Raji (cell line): ENCODE data around the gene ANKHD1.
A peak's percentile ranks its signal among the peaks of the same experiment; 100 is the strongest.

Experiments used
- POLR2A ChIP-seq: IDR thresholded peaks from 2 replicates; pipeline ENCODE4 v1.6.1; 2011; ENCODE audit warnings: low read depth, low read length, control low read depth; ENCODE audit not compliant: insufficient read depth

The ANKHD1 gene, protein sequence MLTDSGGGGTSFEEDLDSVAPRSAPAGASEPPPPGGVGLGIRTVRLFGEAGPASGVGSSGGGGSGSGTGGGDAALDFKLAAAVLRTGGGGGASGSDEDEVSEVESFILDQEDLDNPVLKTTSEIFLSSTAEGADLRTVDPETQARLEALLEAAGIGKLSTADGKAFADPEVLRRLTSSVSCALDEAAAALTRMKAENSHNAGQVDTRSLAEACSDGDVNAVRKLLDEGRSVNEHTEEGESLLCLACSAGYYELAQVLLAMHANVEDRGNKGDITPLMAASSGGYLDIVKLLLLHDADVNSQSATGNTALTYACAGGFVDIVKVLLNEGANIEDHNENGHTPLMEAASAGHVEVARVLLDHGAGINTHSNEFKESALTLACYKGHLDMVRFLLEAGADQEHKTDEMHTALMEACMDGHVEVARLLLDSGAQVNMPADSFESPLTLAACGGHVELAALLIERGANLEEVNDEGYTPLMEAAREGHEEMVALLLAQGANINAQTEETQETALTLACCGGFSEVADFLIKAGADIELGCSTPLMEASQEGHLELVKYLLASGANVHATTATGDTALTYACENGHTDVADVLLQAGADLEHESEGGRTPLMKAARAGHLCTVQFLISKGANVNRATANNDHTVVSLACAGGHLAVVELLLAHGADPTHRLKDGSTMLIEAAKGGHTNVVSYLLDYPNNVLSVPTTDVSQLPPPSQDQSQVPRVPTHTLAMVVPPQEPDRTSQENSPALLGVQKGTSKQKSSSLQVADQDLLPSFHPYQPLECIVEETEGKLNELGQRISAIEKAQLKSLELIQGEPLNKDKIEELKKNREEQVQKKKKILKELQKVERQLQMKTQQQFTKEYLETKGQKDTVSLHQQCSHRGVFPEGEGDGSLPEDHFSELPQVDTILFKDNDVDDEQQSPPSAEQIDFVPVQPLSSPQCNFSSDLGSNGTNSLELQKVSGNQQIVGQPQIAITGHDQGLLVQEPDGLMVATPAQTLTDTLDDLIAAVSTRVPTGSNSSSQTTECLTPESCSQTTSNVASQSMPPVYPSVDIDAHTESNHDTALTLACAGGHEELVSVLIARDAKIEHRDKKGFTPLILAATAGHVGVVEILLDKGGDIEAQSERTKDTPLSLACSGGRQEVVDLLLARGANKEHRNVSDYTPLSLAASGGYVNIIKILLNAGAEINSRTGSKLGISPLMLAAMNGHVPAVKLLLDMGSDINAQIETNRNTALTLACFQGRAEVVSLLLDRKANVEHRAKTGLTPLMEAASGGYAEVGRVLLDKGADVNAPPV (N-terminal part only)

DNA sequence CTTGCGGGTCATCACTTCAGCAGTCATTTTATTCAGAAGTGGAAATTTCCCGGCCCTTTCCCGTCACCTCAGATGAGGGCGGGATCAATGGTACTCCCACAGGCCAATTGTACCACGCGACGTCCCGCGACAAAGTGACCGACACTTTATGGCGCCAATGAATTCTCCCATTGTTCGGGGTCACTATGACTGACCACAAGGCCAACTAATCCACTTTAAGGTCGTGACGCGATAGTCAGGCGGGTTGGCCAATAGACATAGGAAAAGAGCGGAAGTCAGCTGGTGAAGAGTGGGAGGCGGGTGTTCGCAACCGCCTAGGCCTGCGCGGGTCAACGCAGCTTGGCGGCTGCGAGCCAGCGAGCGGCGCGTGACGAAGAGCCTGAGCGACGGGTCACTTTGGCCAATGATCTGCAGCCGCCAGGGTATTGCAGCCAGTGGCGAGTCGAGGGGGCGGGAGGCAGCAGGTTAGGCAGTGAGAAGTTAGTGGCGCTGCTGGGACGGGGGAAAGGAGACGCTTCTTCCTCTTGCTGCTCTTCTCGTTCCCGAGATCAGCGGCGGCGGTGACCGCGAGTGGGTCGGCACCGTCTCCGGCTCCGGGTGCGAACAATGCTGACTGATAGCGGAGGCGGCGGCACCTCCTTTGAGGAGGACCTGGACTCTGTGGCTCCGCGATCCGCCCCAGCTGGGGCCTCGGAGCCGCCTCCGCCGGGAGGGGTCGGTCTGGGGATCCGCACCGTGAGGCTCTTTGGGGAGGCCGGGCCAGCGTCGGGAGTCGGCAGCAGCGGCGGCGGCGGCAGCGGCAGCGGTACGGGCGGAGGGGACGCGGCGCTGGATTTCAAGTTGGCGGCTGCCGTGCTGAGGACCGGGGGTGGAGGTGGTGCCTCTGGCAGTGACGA lies at the start of gene ANKHD1:
Gene ANKHD1 (plus strand): TSS at position 472 of the 896 bp plus-strand sequence. CDS start 135 bp downstream, at position 607.
- peak; percentile 94 for TF ChIP-seq POLR2A

DNA sequence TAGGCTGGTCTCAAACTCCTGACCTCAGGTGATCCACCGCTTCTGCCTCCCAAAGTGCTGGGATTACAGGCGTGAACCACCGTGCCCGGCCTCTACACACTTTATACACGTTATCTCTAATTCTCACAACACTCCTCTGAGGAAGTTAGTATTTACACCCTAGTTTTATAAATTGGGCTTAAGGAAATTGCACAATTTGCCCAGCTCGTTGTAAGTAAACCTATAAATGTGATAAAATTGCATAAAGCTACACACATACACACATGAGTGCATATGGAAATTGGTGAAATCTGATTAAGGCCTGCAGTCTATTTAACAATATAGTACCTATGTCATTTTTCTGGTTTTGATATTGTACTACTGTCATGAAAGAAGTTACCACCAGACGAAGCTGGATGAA lies 46.1 kb upstream of the ANKHD1 start:
- TF ChIP-seq POLR2A: no peak

DNA sequence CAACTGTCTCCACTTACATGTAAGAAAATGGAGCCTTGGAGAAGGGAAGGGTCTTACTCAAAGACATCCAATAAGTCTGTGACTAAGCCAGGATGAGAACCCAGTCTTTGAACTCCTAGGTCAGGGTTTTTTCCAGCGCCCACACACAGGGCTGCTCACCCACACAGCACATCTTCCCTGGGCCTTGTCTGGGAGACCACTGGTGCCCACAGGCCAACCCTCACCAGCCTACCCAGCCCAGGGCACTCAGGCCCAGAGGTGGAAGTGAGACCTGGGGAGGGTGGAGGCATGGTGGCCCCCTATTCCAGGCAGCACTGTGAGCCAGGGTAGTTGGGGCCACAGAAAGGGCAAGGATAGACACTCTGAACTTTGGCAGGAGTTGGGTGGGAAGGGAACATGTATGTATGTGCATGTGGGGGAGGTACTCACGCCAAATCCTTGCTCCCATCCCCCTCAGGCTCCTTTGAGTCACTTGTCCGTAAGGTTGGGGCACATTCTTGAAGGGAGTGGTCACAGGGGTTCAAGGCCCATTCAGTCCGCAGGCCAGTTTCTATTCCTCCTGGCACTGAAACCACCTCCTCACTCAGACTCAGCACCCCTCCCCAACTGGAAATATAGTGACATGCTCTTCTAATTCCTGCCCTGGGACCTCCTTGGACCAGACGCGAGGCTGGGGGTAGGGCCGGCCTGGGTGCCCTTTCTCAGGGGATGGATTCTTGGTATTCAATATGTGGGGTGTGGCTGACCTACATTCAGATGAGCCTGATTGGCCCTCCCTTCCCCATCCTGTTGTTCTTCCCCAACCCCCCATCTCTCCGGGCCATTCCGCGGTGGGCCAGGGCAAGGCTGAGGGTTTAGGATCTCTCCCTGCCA lies 44.5 kb upstream of the ANKHD1 start:
- no peak for TF ChIP-seq POLR2A

DNA sequence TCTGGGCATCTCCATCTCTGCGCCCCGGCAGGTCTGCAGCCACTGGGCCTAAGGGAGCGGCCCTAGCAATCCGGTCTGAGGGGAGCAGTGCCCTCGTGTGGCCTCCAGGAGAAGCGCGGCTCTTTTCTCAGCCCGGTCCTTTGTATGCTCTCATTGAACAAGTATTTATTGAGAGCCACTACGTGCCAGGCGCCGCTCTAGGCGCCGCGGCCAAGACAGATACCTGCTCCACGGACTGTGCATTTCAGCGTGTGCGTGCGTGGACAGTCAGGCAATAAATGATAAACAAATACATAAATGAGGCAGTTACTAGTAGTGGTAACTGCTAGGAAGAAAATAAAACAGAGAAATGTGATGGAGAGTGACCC lies 43.9 kb upstream of the ANKHD1 start:
- TF ChIP-seq POLR2A: no peak

DNA sequence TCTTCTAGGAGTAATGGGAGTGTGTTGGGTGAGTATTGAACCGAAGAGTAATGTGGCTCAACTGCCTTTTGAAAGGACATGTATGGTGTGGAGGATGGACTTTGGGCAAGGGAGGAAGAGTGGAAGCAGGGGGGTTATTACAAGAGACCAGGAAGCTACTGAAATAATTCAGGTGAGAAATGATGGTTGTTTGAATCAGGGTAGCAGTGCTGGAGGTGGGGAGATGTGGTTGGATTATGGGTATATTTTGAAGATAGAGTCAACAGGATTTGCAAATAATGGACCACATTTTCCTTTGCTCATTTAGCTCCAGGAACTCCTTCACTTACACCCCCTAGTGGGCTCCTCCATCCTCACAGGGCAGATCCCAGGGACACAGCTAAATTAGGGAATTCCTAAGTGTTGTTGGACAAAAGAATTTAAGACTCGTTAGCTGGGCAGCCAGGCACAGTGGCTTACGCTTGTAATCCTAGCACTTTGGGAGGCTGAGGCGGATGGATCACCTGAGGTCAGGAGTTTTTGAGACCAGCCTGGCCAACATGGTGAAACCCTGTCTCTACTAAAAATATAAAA lies 42.8 kb upstream of the ANKHD1 start:
- TF ChIP-seq POLR2A: no peak

DNA sequence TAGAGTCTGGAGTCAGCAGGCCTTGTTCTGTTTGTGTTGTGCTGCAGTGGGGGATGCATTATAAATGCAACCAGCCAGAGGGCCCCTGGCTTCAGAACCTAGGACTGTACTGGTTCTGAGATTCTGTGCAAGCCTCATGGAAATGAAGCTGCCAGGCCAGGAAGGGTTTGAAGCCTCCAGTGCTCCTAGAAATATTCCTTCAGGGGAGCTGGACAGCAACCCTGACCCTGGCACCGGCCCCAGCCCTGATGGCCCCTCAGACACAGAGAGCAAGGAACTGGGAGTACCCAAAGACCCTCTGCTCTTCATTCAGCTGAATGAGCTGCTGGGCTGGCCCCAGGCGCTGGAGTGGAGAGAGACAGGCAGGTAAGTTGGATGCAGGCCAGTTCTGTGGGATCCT lies 41.5 kb upstream of the ANKHD1 start, which contains the start of gene SLC4A9:
Gene SLC4A9 (plus strand): TSS at position 94 of the 400 bp plus-strand sequence. CDS start 43 bp downstream, at position 137.
- no peak for TF ChIP-seq POLR2A

DNA sequence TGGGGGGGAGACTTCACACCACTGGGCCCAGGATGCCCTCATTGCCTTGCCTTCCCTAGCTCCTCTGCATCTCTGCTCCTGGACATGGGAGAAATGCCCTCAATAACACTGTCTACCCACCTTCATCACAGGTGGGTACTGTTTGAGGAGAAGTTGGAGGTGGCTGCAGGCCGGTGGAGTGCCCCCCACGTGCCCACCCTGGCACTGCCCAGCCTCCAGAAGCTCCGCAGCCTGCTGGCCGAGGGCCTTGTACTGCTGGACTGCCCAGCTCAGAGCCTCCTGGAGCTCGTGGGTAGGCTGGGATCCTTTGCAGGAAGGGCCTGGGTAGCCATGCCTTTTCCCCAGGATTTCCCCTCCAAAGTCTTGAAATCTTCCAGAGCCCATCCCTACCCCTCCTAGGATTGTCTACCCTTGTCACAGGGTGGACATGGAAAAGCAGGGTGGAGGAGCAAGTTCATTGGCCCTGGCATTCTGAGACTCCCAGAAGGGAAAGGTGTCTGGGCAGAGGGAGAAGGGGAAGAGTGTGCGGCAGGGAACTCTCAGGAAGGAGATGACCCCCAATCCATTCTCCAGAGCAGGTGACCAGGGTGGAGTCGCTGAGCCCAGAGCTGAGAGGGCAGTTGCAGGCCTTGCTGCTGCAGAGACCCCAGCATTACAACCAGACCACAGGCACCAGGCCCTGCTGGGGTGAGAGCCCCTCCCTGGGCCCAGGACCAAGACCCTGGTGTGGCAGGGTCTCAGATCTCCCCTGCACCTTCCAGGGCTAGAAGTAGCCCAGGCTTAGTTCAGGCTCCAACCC lies 40.8 kb upstream of the ANKHD1 start:
- TF ChIP-seq POLR2A: no peak

DNA sequence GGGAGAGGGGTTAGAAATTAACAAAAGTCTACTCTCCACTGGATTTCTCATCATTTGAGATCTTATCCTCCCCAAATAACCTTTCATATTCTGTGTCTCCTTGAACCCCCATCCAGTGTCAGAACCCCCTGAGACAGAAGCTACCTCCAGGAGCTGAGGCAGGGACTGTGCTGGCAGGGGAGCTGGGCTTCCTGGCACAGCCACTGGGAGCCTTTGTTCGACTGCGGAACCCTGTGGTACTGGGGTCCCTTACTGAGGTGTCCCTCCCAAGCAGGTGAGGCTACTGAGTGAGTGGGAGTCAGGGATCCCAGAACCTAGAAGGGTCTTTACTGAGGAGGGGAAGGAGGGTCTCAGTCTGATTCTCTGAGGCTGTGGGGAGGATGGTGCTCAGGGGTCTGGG lies 39.7 kb upstream of the ANKHD1 start:
- TF ChIP-seq POLR2A: no peak

DNA sequence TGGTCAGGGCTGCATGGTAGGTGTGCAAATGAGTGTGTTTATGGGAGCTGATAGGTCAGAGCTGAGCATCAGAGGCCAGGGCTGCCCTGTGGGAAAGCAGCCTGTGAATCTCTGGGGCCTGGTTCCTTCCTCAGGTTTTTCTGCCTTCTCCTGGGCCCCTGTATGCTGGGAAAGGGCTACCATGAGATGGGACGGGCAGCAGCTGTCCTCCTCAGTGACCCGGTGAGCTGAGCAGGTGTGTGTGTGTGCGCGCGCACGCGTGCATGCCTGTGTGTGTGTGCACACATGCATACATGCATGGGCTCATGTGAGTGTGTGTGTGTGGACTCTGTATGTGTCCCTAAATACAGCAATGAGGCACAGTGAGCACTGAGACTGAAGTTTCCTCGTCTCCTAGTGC lies 39.3 kb upstream of the ANKHD1 start:
- no peak for TF ChIP-seq POLR2A

DNA sequence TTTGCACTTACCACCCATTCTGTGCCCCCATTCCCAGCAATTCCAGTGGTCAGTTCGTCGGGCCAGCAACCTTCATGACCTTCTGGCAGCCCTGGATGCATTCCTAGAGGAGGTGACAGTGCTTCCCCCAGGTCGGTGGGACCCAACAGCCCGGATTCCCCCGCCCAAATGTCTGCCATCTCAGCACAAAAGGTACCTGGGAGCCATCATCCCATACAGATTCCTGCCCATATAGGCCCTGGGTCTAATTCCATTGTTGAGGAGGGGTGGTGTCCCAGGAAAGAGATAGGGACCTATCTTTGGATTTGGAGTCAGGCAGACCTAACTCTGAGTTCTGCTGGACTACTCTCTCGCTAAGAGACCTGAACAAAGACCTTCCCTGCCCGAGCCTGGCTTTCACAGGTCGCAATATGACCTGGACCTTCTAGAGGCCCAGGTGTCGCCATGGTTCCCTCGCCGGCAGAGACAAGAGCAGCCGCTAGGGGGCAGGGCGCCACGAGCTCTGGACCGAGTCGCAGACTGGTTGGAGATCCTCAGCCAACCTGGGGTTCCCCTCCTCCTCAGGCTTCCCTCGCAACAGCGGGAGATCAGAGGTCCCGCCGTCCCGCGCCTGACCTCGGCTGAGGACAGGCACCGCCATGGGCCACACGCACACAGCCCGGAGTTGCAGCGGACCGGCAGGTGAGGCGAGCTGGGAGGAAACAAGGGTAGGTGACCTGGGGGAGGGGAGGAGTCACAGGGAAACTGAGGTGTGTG lies 38.6 kb upstream of the ANKHD1 start:
- no peak for TF ChIP-seq POLR2A
